Activated CD4-positive, alpha-beta T cell treated with anti-CD3 and anti-CD28 coated beads, Interleukin-2, Interleukin-6, amounts not matched to agents 100 ng/mL and 50 ng/mL, durations not matched to agents 16 hours and 8 hours (primary cell): ENCODE measurements around the gene PHF1.
"Not testable (repeated sequence)": the region's sequence is repeated elsewhere in the genome, so short reads cannot be mapped to it uniquely, and the experiment has no call there.

Experiments used
- DNase-seq: peaks from one replicate; pipeline ENCODE4 v3.0.0-alpha.2; 2020

PHF1 gene

DNA sequence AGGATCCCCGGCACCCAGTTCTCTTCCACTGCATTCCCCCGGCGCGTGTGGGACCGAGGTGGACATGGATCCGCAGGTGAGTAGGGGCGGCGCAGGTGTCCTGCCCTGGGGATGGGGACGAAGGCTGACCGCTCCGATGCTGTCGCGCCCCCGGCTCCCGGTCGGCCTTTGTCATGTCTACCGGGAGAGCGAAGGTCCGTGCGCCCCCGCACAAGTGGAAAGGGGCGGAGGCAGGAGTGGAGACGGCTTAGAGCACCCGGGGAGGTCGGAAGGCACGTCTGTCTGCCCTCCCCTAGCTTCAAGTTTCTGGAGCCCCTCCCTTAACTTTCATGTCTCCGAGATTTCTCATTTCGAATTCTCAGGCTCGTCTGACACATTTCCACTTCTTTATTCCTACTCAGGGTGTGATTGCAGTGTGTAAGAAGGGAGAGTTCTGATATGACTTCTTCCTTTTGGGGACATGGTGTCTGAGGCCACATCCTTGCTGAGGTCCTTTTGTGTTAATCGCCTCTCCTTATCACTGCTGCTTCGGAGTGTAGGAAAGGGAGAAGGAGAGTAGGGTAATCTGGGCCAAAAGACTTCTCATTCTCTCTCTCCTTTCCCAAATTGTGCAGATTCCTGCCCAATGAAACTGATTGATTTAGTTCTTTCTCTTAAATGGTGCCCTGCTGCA is 18.8 kb upstream of the PHF1 start:
- peak; percentile 69 for DNase-seq

- DNase-seq = no peak
Measured at GRCh38 chr6:33392595-33392948, 18.2 kb upstream of the PHF1 start.

DNA sequence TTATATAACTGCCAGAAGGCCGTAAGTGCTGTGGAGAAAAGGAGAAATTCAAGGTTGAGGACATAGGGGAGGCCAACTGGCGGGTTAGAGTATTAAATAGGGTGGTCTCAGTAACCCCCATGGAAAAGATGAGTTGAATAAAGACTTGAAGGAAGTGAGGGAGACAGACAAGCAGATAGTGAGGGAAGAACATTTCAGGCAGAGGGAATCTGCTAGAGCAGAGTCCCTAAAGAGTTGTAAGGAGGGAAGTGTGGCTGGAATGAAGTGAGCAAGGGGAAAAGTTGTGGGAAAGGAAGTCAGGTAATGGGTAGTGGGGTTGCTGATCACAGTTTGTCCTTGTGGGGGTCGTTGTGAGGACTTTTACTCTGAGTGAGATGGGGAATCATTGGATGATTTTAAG is 17.8 kb upstream of the PHF1 start:
- no peak for DNase-seq

DNA sequence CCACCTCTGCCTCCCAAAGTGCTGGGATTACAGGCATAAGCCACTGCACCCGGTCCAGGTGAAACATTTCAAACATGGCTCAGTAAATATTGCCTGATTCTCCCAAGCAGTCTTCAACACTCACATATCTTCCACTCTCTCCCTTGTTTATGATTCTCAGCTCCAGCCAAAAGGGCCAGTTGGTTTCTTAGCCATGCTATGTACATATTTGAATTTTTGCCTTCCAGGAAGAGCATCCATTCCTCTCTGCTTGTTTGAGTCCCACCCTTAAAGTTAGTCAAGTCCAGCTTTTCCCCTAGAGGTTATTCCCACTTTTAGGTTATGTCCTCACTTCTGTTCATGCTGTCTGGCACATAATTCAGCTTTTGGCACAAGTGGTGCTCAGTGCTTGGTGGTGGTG is 13.3 kb upstream of the PHF1 start:
- no peak for DNase-seq

GRCh38 chr6:33398601-33399000 is 12.2 kb upstream of the PHF1 start:
- not testable (repeated sequence) for DNase-seq

GRCh38 chr6:33399881-33400280 is 10.9 kb upstream of the PHF1 start:
- DNase-seq = not testable (repeated sequence)

DNA sequence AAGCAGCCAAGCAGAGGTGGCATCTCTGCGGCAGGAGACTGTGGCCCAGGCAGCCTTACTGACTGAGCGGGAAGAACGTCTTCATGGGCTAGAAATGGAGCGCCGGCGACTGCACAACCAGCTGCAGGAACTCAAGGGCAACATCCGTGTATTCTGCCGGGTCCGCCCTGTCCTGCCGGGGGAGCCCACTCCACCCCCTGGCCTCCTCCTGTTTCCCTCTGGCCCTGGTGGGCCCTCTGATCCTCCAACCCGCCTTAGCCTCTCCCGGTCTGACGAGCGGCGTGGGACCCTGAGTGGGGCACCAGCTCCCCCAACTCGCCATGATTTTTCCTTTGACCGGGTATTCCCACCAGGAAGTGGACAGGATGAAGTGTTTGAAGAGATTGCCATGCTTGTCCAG is 5.9 kb upstream of the PHF1 start:
- no peak for DNase-seq

DNA sequence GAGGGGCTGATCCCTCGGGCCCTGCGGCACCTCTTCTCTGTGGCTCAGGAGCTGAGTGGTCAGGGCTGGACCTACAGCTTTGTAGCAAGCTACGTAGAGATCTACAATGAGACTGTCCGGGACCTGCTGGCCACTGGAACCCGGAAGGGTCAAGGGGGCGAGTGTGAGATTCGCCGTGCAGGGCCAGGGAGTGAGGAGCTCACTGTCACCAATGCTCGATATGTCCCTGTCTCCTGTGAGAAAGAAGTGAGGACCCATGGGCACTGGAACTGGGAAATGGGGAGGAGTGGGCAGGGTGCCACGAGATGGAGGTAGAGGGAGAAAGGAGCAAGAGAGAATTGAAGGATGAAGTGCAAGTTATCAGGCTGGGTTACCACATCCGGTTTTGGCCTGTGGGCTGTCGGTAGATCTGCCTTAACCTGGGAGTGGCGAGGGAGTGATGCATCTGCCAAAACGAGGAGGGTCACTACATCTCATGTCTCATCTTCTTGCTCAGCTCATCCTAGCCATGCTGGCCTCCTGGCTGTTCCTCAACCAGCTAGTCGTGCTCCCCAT is 5.4 kb upstream of the PHF1 start:
- no peak for DNase-seq

GRCh38 chr6:33406126-33406525 is 4.7 kb upstream of the PHF1 start:
- DNase-seq = no peak

GRCh38 chr6:33407132-33407718 is 3.6 kb upstream of the PHF1 start:
- no peak for DNase-seq

- DNase-seq = peak; percentile 98
Measured at GRCh38 chr6:33410050-33410710, 634 bp upstream of the PHF1 start.

GRCh38 chr6:33411632-33412005 is 805 bp downstream of the PHF1 start:
- DNase-seq = no peak

DNA sequence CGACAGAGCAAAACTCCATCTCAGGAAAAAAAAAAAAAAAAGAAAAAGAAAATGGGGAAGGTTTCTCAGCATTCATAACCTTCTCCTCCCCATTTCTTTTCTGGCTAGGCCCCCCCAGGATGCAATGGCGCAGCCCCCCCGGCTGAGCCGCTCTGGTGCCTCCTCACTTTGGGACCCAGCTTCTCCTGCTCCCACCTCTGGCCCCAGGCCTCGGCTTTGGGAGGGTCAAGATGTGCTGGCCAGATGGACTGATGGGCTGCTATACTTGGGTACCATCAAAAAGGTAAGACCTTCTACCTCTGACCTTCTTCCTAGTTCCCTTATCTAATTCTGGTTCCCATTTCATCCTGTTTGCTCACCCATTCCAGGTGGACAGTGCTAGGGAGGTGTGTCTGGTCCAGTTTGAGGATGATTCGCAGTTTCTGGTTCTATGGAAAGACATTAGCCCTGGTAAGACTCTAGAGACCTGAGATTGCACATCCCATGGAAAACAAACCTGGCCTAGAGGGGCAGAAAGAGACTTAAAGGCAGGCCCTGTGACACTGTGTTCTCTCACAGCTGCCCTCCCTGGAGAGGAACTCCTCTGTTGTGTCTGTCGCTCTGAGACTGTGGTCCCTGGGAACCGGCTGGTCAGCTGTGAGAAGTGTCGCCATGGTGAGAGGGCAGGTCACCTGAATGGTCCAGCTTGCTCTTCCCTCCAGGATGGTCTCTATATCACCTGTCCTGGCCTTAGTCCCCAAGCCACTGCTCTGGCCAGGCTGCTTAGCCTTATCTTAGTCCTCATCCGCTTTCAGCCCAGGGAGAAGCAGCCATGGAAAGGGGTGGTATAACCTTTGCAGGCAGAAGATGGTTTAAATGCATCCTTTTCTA is 1.6 kb downstream of the PHF1 start:
- DNase-seq = no peak

DNA sequence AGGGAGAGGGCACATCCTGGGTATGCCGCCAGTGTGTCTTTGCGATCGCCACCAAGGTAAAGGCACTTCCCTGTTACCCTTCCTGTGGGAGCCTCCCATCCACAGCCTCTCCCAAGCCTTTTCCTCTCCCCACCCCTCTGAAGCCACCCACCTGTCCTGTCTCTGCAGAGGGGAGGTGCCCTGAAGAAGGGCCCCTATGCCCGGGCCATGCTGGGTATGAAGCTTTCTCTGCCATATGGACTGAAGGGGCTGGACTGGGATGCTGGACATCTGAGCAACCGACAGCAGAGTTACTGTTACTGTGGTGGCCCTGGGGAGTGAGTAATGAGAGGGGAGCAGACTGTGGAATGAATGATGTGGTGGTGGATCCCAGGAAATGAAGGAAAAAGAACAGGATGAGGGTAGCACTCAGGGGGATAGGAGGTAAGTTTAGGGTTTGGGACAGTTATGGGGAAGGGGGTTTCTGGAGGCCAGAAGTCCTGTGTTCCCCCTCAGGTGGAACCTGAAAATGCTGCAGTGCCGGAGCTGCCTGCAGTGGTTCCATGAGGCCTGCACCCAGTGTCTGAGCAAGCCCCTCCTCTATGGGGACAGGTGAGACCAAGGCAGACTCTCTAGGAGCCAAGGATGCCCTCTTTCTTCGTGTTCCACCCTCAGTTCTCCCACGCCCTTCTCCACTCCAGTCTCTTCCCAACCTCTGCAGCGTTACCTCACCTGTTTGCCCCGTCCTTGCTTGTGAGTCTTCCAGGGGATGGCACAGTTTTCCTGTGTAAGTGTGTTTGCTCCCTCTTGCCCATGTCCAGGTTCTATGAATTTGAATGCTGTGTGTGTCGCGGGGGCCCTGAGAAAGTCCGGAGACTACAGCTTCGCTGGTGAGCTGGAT is 2.7 kb downstream of the PHF1 start:
- no peak for DNase-seq

- DNase-seq = peak; percentile 30
Measured at GRCh38 chr6:33414592-33415271, 3.9 kb downstream of the PHF1 start.

- no peak for DNase-seq
Measured at GRCh38 chr6:33415831-33416230, 5.0 kb downstream of the PHF1 start.

GRCh38 chr6:33416386-33417127 is 5.7 kb downstream of the PHF1 start:
- DNase-seq = peak; percentile 69

- DNase-seq = peak; percentile 30
Measured at GRCh38 chr6:33417128-33417902, 6.5 kb downstream of the PHF1 start.

- peak; percentile 99 for DNase-seq
Measured at GRCh38 chr6:33417903-33418689, 7.3 kb downstream of the PHF1 start, which contains the start of gene CUTA. CUTA (minus strand) TSS chr6:33418107; CDS start chr6:33418000, 107 bp downstream.
